ENCODE measurements around the gene POLR3B.
"Not testable (repeated sequence)": the region's sequence is repeated elsewhere in the genome, so short reads cannot be mapped to it uniquely, and the experiment has no call there.

The POLR3B gene

GRCh38 chr12:106477627-106478026, 120.1 kb downstream of the POLR3B start:
- not testable (repeated sequence) for DNase-seq

- DNase-seq = no peak
These were observed 122.7 kb downstream of the POLR3B start for GRCh38 chr12:106480251-106480650.

GRCh38 chr12:106481246-106481645, 123.7 kb downstream of the POLR3B start:
- no peak for DNase-seq

- DNase-seq = no peak
These were observed 130.1 kb downstream of the POLR3B start for GRCh38 chr12:106487664-106488063.

GRCh38 chr12:106488884-106489283, 131.3 kb downstream of the POLR3B start:
- DNase-seq = no peak

- no peak for DNase-seq
These were observed 132.7 kb downstream of the POLR3B start for GRCh38 chr12:106490264-106490663.

GRCh38 chr12:106492857-106493256, 135.3 kb downstream of the POLR3B start:
- no peak for DNase-seq

GRCh38 chr12:106493531-106493930, 136.0 kb downstream of the POLR3B start:
- no peak for DNase-seq

- no peak for DNase-seq
These were observed 137.9 kb downstream of the POLR3B start for GRCh38 chr12:106495354-106495965.

- DNase-seq = no peak
These were observed 140.5 kb downstream of the POLR3B start for GRCh38 chr12:106498056-106498455.

- no peak for DNase-seq
These were observed 142.1 kb downstream of the POLR3B start for GRCh38 chr12:106499628-106500027.

GRCh38 chr12:106506691-106507090, 149.1 kb downstream of the POLR3B start:
- no peak for DNase-seq

- DNase-seq = no peak
These were observed 151.4 kb downstream of the POLR3B start for GRCh38 chr12:106508966-106509365.

- no peak for DNase-seq
These were observed 153.8 kb downstream of the POLR3B start for GRCh38 chr12:106511365-106511764.

GRCh38 chr12:106517314-106517713, 159.8 kb downstream of the POLR3B start:
- DNase-seq = no peak

GRCh38 chr12:106519607-106520021, 162.1 kb downstream of the POLR3B start:
- no peak for DNase-seq

- no peak for DNase-seq
These were observed 164.4 kb downstream of the POLR3B start for GRCh38 chr12:106521901-106522300.

GRCh38 chr12:106522708-106523107, 165.2 kb downstream of the POLR3B start:
- no peak for DNase-seq

GRCh38 chr12:106527356-106527755, 169.8 kb downstream of the POLR3B start:
- DNase-seq = no peak

- no peak for DNase-seq
These were observed 183.7 kb downstream of the POLR3B start for GRCh38 chr12:106541201-106541600.

- DNase-seq = no peak
These were observed 193.9 kb downstream of the POLR3B start for GRCh38 chr12:106551410-106551809.

GRCh38 chr12:106552228-106552627, 194.7 kb downstream of the POLR3B start:
- no peak for DNase-seq
